Effector memory CD8-positive, alpha-beta T cell (primary cell): ENCODE data around the gene DRD2.

ENCODE experiments used
- ATAC-seq: fragments of 150-1000 bp; cut with Tn5 transposase; replicated peaks from 2 replicates; pipeline ENCODE4 v1.10.0; 2021; ENCODE audit warnings: mild to moderate bottlenecking, moderate library complexity
- DNase-seq, 3 experiments: peaks; one replicate each; pipeline ENCODE4 v3.0.0; 2021
- H3K27ac Mint-ChIP-seq, 2 donors: one replicate each; pipeline ENCODE4 v1.8.0; 2022; ENCODE audit warnings: mild to moderate bottlenecking in 2 of 2, mixed read lengths in 2 of 2, moderate library complexity in 2 of 2
- H3K27me3 Mint-ChIP-seq, 2 donors: one replicate each; pipeline ENCODE4 v1.8.0; 2022; ENCODE audit warnings: mixed read lengths in 2 of 2
- H3K36me3 Mint-ChIP-seq: one replicate; pipeline ENCODE4 v1.8.0; 2022; ENCODE audit warnings: mild to moderate bottlenecking, moderate library complexity, mixed read lengths; ENCODE audit not compliant: insufficient read depth
- H3K4me1 Mint-ChIP-seq, 2 donors: one replicate each; pipeline ENCODE4 v1.8.0; 2022; ENCODE audit warnings: low read depth in 2 of 2, mixed read lengths in 2 of 2
- H3K4me3 Mint-ChIP-seq, 2 donors: one replicate each; pipeline ENCODE4 v1.8.0; 2022; ENCODE audit warnings: mild to moderate bottlenecking in 2 of 2, mixed read lengths in 2 of 2, moderate library complexity in 2 of 2
- H3K9me3 Mint-ChIP-seq, 2 donors: one replicate each; pipeline ENCODE4 v1.8.0; 2022; ENCODE audit warnings: mixed read lengths in 2 of 2

The DRD2 gene

GRCh38 chr11:113417428-113417827, 57.8 kb downstream of the DRD2 start:
- H3K36me3 Mint-ChIP-seq = peaks cover 2% of the 10 kb centered on the region

GRCh38 chr11:113415343-113415742, 59.9 kb downstream of the DRD2 start:
- Mint-ChIP-seq H3K9me3 (no peaks in the 10 kb centered on the region), H3K27ac (no peak overlapping the region), H3K4me1 (no peaks in the 10 kb centered on the region), H3K4me3 (no peak overlapping the region), H3K36me3 (peaks cover 2% of the 10 kb centered on the region), H3K27me3 (peaks cover 9 to 27% of the 10 kb centered on the region in 2 donors)
- ATAC-seq = no peak
- no peak for DNase-seq

More at GRCh38 chr11:113417428-113417827, 57.8 kb downstream of the DRD2 start:
- H3K9me3 Mint-ChIP-seq = no peaks in the 10 kb centered on the region
- H3K4me3 Mint-ChIP-seq = no peak overlapping the region
- H3K27me3 Mint-ChIP-seq = peaks cover 9 to 15% of the 10 kb centered on the region in 2 donors
- ATAC-seq (no peak), DNase-seq (no peak)
- no peak overlapping the region for H3K27ac Mint-ChIP-seq
- H3K4me1 Mint-ChIP-seq = no peaks in the 10 kb centered on the region

GRCh38 chr11:113412675-113413074, 62.5 kb downstream of the DRD2 start:
- ATAC-seq = no peak
- Mint-ChIP-seq H3K27ac (no peak overlapping the region), H3K4me1 (no peaks in the 10 kb centered on the region), H3K27me3 (peaks cover 14 to 30% of the 10 kb centered on the region in 2 donors), H3K9me3 (no peaks in the 10 kb centered on the region), H3K4me3 (no peak overlapping the region), H3K36me3 (peaks cover 2% of the 10 kb centered on the region)
- no peak for DNase-seq

- no peaks in the 10 kb centered on the region for H3K9me3 Mint-ChIP-seq
- H3K36me3 Mint-ChIP-seq = peaks cover 2% of the 10 kb centered on the region
- H3K4me1 Mint-ChIP-seq = peaks cover 0 to 2% of the 10 kb centered on the region in 2 donors
- no peak overlapping the region for H3K27ac Mint-ChIP-seq
- peaks cover 14 to 40% of the 10 kb centered on the region in 2 donors for H3K27me3 Mint-ChIP-seq
- no peak overlapping the region for H3K4me3 Mint-ChIP-seq
- ATAC-seq (no peak), DNase-seq (no peak)
These were observed 63.7 kb downstream of the DRD2 start for GRCh38 chr11:113411536-113411935.

GRCh38 chr11:113410414-113411135, 64.6 kb downstream of the DRD2 start:
- H3K27ac Mint-ChIP-seq = no peak overlapping the region
- peaks cover 14 to 44% of the 10 kb centered on the region in 2 donors for H3K27me3 Mint-ChIP-seq
- H3K4me3 Mint-ChIP-seq = no peak overlapping the region

GRCh38 chr11:113409526-113409925, 65.7 kb downstream of the DRD2 start:
- Mint-ChIP-seq H3K9me3 (no peaks in the 10 kb centered on the region), H3K27me3 (peaks cover 8 to 54% of the 10 kb centered on the region in 2 donors), H3K27ac (no peak overlapping the region), H3K4me3 (no peak overlapping the region), H3K4me1 (peaks cover 0 to 5% of the 10 kb centered on the region in 2 donors), H3K36me3 (peaks cover 2% of the 10 kb centered on the region)
- no peak for ATAC-seq
- DNase-seq = no peak

More at GRCh38 chr11:113410414-113411135, 64.6 kb downstream of the DRD2 start:
- Mint-ChIP-seq H3K4me1 (peaks cover 0 to 5% of the 10 kb centered on the region in 2 donors), H3K36me3 (peaks cover 2% of the 10 kb centered on the region), H3K9me3 (no peaks in the 10 kb centered on the region)
- ATAC-seq (no peak), DNase-seq (no peak)

- Mint-ChIP-seq H3K36me3 (peaks cover 2% of the 10 kb centered on the region), H3K4me3 (no peak overlapping the region), H3K9me3 (no peaks in the 10 kb centered on the region), H3K4me1 (peaks cover 0 to 5% of the 10 kb centered on the region in 2 donors), H3K27ac (no peak overlapping the region), H3K27me3 (peaks cover 5 to 60% of the 10 kb centered on the region in 2 donors)
- ATAC-seq = no peak
- DNase-seq = no peak
These were observed 66.3 kb downstream of the DRD2 start for GRCh38 chr11:113408887-113409286.

- no peaks in the 10 kb centered on the region for H3K9me3 Mint-ChIP-seq
- H3K27ac Mint-ChIP-seq = no peak overlapping the region
- ATAC-seq (no peak), DNase-seq (no peak)
- H3K27me3 Mint-ChIP-seq = peaks cover 5 to 67% of the 10 kb centered on the region in 2 donors
- peaks cover 0 to 5% of the 10 kb centered on the region in 2 donors for H3K4me1 Mint-ChIP-seq
- H3K36me3 Mint-ChIP-seq = peaks cover 2% of the 10 kb centered on the region
- H3K4me3 Mint-ChIP-seq = no peak overlapping the region
These were observed 67.0 kb downstream of the DRD2 start for GRCh38 chr11:113408206-113408605.

GRCh38 chr11:113407163-113407562, 68.0 kb downstream of the DRD2 start:
- no peak overlapping the region for H3K27ac Mint-ChIP-seq
- no peak for ATAC-seq

GRCh38 chr11:113405724-113406478, 69.3 kb downstream of the DRD2 start:
- Mint-ChIP-seq H3K4me1 (peaks cover 0 to 5% of the 10 kb centered on the region in 2 donors), H3K36me3 (no peaks in the 10 kb centered on the region), H3K9me3 (no peaks in the 10 kb centered on the region), H3K27ac (no peak overlapping the region), H3K4me3 (no peak overlapping the region), H3K27me3 (peaks cover 5 to 67% of the 10 kb centered on the region in 2 donors)
- no peak for DNase-seq
- no peak for ATAC-seq

More at GRCh38 chr11:113407163-113407562, 68.0 kb downstream of the DRD2 start:
- no peaks in the 10 kb centered on the region for H3K9me3 Mint-ChIP-seq
- H3K4me1 Mint-ChIP-seq = peaks cover 0 to 5% of the 10 kb centered on the region in 2 donors
- no peaks in the 10 kb centered on the region for H3K36me3 Mint-ChIP-seq
- DNase-seq = no peak
- H3K27me3 Mint-ChIP-seq = peaks cover 5 to 76% of the 10 kb centered on the region in 2 donors
- no peak overlapping the region for H3K4me3 Mint-ChIP-seq

GRCh38 chr11:113404859-113405430, 70.3 kb downstream of the DRD2 start:
- DNase-seq (no peak), ATAC-seq (no peak)
- H3K9me3 Mint-ChIP-seq = no peaks in the 10 kb centered on the region
- H3K27me3 Mint-ChIP-seq = peaks cover 5 to 59% of the 10 kb centered on the region in 2 donors
- no peak overlapping the region for H3K4me3 Mint-ChIP-seq
- H3K36me3 Mint-ChIP-seq = no peaks in the 10 kb centered on the region
- peaks cover 0 to 5% of the 10 kb centered on the region in 2 donors for H3K4me1 Mint-ChIP-seq
- no peak overlapping the region for H3K27ac Mint-ChIP-seq

- H3K36me3 Mint-ChIP-seq = peaks cover 3% of the 10 kb centered on the region
- DNase-seq = no peak
- H3K4me3 Mint-ChIP-seq = no peak overlapping the region
- no peak for ATAC-seq
- H3K27me3 Mint-ChIP-seq = peaks cover 0 to 38% of the 10 kb centered on the region in 2 donors
- H3K9me3 Mint-ChIP-seq = no peaks in the 10 kb centered on the region
- no peak overlapping the region for H3K27ac Mint-ChIP-seq
- H3K4me1 Mint-ChIP-seq = peaks cover 0 to 5% of the 10 kb centered on the region in 2 donors
These were observed 73.5 kb downstream of the DRD2 start for GRCh38 chr11:113401718-113402117.

- H3K27ac Mint-ChIP-seq = no peak overlapping the region
- DNase-seq (no peak), ATAC-seq (no peak)
- H3K9me3 Mint-ChIP-seq = no peaks in the 10 kb centered on the region
- H3K27me3 Mint-ChIP-seq = peaks cover 0 to 32% of the 10 kb centered on the region in 2 donors
- H3K36me3 Mint-ChIP-seq = peaks cover 3% of the 10 kb centered on the region
- no peak overlapping the region for H3K4me3 Mint-ChIP-seq
- H3K4me1 Mint-ChIP-seq = no peaks in the 10 kb centered on the region
These were observed 74.5 kb downstream of the DRD2 start for GRCh38 chr11:113400631-113401230.
